Fibroblast of gingiva (primary cell): ENCODE measurements around the gene NAA50.

Experiments
- DNase-seq: peaks from one replicate; pipeline ENCODE4 v3.0.0-alpha.2; 2011; ENCODE audit warnings: low read depth

The NAA50 gene

DNA sequence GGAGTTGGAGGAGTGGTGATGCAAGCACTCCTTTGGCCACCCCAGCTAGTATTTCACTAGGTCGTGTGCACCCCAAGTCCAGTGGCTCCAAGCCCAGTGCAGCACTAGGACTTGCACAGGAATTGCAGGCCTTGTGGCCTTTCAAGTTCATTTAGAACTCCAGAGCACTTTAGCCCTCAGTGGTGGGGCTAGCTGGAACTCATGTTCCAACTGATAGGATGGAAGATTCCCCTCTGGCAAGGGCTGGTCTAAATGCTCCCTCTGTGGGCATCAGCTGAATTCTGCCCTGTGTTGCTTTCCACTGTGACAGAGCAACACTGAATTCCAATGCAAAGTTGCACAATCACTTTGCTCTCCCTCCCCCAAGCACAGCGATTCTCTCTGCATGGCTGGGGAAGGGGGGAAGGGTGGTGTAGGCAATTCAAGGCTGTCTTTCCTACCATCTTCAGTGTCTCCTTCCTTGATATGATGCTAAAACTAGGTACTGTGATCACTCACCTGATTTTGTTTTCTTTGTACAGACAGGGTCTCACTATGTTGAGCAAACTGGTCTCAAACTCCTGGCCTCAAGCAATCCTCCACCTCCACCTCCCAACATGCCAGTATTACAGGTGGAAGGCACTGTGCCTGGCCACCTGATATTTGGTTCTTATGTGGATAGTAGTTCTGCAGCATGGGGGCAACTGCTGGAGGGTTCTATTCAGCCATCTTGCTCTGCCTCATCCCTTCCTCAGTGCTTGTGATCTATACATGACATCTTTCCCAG lies 59.9 kb downstream of the NAA50 start:
- peak; percentile 81 for DNase-seq

DNA sequence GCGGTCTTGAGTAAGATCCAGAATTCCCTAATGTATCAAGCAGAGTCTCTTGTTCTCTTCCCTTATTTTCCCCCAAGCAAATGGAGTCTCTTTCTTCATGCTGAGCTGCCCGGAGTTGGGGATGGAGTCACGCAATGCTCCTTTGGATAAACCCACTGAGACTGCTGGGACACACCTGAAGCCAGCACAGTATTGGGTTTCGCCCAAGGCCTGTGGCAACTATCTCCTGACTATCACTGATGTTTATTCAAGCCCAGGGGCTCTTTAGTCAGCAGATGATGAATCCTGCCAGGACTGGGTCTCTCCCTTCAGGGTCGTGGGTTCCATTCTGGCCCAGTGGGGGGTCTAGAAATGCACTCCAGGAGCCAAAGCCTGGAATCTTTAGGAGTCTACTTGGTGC lies 60.9 kb downstream of the NAA50 start:
- no peak for DNase-seq

DNA sequence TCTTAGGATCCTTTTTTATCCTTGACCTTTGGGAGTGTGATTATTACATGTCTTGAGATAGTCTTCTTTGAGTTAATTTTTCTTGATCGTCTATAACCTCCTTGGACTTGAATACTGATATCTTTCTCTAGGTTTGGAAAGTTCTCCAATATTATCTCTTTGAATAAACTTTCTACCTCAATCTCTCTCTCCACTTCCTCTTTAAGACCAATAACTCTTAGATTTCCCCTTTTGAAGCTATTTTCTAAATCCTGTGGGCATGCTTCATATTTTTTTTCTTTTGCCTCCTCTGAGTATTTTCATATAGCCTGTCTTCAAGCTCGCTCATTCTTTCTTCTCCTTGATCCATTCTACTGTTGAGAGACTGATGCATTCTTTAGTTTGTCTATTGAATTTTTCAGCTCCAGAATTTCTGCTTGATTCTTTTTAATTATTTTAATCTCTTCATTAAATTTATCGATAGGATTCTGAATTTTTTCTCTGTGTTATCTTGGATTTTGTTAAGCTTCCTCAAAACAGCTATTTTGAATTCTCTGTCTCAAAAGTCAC lies 61.7 kb downstream of the NAA50 start:
- no peak for DNase-seq

DNA sequence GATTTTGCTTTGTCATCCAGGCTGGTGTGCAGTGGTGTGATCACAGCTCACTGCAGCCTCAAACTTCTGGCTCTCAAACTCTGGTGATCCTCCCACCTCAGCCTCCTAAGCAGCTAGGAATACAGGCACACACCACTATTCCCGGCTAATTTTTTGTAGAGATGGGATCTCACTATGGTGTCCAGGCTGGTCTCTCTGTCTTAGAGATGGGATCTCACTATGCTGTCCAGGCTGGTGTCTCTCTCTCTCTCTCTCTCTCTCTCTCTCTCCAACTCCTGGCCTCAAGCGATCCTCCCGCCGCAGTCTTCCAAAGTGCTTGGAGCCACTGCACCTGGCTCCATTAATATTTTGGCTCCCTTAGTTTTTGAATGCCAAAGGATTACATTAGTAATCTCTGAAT lies 67.3 kb downstream of the NAA50 start:
- DNase-seq = no peak

DNA sequence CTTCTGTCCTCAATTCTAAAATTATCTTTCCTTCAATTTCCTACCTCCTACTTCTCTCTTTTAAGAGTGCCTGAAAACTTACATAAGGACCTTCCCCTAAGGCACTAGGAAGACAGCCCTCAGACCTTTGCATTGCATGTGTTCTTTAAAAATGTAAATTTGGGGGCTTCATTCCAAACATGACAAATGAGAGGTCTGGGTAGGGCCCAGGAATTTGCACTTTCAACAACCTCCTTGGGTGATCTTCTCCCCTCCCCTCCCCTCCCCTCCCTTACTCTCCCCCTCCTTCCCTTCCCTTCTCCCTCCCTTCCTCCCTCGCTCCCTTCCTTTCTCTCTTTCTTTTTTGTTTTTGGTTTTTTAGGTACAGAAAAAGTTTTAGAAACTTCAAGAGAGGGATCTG lies 68.3 kb downstream of the NAA50 start:
- DNase-seq = no peak

DNA sequence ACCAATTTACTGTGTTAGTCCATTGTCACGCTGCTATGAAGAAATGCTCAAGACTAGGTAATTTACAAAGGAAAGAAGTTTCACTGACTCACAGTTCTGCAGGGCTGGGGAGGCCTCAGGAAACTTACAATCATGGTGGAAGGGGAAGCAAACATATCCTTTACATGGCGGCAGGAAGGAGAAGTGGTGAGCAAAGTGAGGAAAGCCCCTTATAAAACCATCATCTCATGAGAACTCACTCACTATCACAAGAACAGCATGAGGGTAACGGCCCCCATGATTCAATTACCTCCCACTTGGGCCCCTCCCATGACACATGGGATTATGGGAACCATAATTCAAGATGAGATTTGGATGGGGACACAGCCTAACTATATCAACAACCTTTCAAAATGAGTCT lies 69.8 kb downstream of the NAA50 start:
- no peak for DNase-seq

DNA sequence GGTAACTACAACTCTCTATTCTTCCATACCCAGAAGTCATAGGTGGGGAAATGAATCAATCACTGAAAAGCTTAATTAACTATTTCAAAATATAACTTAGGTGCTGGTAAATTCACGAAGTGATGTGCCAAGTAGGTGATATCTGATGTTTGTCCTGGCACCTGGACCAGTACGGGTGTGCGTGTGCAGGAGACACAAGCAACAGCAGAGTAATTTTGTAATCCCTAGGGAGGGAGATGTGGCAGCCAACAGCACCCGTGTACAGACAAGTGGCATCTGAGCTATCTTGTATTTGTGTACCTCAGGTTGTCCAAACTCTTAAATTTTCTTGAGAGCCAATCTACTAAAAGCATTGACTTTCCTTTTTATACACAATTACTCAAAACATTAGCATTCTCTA lies 72.5 kb downstream of the NAA50 start:
- no peak for DNase-seq

DNA sequence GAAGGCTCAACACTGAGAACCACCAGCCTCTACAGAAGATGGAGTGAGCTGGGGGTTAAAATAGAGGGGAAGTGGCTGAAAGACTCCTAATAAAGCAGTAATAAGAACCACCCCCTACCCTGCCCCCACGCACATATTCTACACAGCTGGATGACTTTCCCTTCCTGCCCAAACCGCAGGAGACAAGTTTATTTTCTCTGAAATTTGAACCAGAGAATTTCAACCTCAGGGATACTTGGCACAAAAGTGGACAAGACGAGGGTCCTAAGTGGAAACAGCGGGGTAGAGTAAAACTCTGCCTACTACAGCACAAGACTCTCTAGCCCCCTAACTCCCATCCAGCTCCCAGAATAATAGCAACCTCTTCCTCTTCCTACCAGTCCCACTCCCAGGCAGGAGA lies 78.0 kb downstream of the NAA50 start:
- peak; percentile 61 for DNase-seq
